ENCODE results near the gene WDR5. TPM values are rescaled to one million over a fixed set of nuclear protein-coding genes. Genes with fewer than 3 reads are reported as not detected.

WDR5 gene
- polyA plus RNA-seq, 1 of the 3 experiments (the other 2 are of a cell fraction) = 36.6 TPM

DNA sequence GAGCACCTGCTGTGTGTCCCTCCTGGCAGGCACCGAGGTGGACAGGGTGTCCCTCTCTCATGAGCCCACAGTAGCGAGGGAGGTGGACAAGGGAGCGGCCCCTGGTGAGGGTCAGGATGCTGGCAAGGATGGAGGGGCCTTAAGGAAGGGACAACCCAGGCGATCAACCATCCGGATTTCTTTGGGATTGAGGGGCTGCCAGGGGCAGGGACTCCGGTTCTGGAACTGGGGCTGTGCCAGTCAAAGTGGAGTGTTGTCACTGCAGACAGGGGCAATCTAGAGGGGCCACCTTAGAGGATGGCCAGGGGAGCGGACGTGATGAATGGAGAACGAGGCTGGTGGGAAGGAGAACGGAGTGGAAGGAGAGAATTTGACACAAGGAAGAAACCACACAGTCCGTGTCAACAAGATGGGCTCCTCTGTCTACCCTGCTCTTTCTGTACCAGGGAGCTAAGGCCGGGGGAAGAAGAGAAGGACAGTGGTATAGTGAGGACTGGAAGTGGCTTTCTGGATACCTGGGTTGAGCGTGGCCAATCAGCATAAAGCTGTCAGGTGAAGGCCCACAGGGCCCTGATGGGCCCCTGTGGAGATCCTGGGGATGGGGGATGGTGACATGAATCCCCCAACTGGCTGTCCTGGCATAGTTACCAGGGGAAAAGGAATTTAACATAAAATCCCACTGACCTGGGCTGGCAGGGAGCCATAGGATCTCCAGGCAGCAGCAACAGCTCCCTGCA lies 4.2 kb upstream of the WDR5 start:
- no peak overlapping the region for H3K9ac ChIP-seq
- POLR2A ChIA-PET = no interaction called here
- no peaks in the 10 kb centered on the region for H3F3A ChIP-seq (replicated peaks; ENCODE audit: insufficient read depth)
- no peaks in the 10 kb centered on the region for H3K27me3 ChIP-seq (ENCODE audit: insufficient read depth)
- H4K20me1 ChIP-seq (ENCODE audit: insufficient read depth) = peaks cover 3% of the 10 kb centered on the region
- H3K79me2 ChIP-seq (ENCODE audit: insufficient read depth) = peaks cover 5% of the 10 kb centered on the region
- H2AFZ ChIP-seq (ENCODE audit: low read depth) = no peak overlapping the region
- no peak overlapping the region for H3K4me2 ChIP-seq
- no peak overlapping the region for H3K4me3 ChIP-seq (ENCODE audit: low read depth in 2 of 2, low read length in 1 of 2)
- CTCF ChIA-PET = no interaction called here
- no peaks in the 10 kb centered on the region for H3K9me3 ChIP-seq
- peaks cover 0 to 10% of the 10 kb centered on the region in 2 experiments; a peak in 1 of 4 replicates for H3K4me1 ChIP-seq (ENCODE audit: control insufficient read depth in 1 of 2, insufficient read depth in 2 of 2, low read depth in 1 of 2, low read length in 1 of 2)
- no peak for DNase-seq
- no peaks in the 10 kb centered on the region for H3K9me2 ChIP-seq
- 82% methylated on average over 13 of the region's 13 CpGs for WGBS (ENCODE audit: low lambda C conversion rate)
- H3K36me3 ChIP-seq (replicated peaks in 1 of 2; ENCODE audit: control insufficient read depth in 1 of 2, insufficient read depth in 2 of 2, low read length in 1 of 2) = no peaks in the 10 kb centered on the region
- TF ChIP-seq, protein P1, sequence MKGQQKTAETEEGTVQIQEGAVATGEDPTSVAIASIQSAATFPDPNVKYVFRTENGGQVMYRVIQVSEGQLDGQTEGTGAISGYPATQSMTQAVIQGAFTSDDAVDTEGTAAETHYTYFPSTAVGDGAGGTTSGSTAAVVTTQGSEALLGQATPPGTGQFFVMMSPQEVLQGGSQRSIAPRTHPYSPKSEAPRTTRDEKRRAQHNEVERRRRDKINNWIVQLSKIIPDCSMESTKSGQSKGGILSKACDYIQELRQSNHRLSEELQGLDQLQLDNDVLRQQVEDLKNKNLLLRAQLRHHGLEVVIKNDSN (IDR thresholded peaks at IDR 0.05; ENCODE audit: borderline replicate concordance, low read depth) = no peak
- no peak for TF ChIP-seq SIN3A (IDR thresholded peaks at IDR 0.05; ENCODE audit: borderline replicate concordance, low read depth, low read length)
- TF ChIP-seq, protein P2, sequence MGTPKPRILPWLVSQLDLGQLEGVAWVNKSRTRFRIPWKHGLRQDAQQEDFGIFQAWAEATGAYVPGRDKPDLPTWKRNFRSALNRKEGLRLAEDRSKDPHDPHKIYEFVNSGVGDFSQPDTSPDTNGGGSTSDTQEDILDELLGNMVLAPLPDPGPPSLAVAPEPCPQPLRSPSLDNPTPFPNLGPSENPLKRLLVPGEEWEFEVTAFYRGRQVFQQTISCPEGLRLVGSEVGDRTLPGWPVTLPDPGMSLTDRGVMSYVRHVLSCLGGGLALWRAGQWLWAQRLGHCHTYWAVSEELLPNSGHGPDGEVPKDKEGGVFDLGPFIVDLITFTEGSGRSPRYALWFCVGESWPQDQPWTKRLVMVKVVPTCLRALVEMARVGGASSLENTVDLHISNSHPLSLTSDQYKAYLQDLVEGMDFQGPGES (IDR thresholded peaks at IDR 0.05; ENCODE audit: low read depth, low read length) = no peak
- TF ChIP-seq, protein P3, sequence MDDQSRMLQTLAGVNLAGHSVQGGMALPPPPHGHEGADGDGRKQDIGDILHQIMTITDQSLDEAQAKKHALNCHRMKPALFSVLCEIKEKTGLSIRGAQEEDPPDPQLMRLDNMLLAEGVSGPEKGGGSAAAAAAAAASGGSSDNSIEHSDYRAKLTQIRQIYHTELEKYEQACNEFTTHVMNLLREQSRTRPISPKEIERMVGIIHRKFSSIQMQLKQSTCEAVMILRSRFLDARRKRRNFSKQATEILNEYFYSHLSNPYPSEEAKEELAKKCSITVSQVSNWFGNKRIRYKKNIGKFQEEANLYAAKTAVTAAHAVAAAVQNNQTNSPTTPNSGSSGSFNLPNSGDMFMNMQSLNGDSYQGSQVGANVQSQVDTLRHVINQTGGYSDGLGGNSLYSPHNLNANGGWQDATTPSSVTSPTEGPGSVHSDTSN (IDR thresholded peaks at IDR 0.05) = no peak
- TF ChIP-seq, protein P4, sequence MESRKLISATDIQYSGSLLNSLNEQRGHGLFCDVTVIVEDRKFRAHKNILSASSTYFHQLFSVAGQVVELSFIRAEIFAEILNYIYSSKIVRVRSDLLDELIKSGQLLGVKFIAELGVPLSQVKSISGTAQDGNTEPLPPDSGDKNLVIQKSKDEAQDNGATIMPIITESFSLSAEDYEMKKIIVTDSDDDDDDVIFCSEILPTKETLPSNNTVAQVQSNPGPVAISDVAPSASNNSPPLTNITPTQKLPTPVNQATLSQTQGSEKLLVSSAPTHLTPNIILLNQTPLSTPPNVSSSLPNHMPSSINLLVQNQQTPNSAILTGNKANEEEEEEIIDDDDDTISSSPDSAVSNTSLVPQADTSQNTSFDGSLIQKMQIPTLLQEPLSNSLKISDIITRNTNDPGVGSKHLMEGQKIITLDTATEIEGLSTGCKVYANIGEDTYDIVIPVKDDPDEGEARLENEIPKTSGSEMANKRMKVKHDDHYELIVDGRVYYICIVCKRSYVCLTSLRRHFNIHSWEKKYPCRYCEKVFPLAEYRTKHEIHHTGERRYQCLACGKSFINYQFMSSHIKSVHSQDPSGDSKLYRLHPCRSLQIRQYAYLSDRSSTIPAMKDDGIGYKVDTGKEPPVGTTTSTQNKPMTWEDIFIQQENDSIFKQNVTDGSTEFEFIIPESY (IDR thresholded peaks at IDR 0.05; ENCODE audit: borderline replicate concordance, low read depth) = no peak
- no peak for TF ChIP-seq RAD21 (IDR thresholded peaks at IDR 0.05; ENCODE audit: low read length)
- TF ChIP-seq, protein P5, sequence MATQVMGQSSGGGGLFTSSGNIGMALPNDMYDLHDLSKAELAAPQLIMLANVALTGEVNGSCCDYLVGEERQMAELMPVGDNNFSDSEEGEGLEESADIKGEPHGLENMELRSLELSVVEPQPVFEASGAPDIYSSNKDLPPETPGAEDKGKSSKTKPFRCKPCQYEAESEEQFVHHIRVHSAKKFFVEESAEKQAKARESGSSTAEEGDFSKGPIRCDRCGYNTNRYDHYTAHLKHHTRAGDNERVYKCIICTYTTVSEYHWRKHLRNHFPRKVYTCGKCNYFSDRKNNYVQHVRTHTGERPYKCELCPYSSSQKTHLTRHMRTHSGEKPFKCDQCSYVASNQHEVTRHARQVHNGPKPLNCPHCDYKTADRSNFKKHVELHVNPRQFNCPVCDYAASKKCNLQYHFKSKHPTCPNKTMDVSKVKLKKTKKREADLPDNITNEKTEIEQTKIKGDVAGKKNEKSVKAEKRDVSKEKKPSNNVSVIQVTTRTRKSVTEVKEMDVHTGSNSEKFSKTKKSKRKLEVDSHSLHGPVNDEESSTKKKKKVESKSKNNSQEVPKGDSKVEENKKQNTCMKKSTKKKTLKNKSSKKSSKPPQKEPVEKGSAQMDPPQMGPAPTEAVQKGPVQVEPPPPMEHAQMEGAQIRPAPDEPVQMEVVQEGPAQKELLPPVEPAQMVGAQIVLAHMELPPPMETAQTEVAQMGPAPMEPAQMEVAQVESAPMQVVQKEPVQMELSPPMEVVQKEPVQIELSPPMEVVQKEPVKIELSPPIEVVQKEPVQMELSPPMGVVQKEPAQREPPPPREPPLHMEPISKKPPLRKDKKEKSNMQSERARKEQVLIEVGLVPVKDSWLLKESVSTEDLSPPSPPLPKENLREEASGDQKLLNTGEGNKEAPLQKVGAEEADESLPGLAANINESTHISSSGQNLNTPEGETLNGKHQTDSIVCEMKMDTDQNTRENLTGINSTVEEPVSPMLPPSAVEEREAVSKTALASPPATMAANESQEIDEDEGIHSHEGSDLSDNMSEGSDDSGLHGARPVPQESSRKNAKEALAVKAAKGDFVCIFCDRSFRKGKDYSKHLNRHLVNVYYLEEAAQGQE (IDR thresholded peaks at IDR 0.05; ENCODE audit: low read depth, low read length) = no peak
- no peak for TF ChIP-seq NRF1 (IDR thresholded peaks at IDR 0.05; ENCODE audit: low read depth, low read length)
- TF ChIP-seq, protein P6, sequence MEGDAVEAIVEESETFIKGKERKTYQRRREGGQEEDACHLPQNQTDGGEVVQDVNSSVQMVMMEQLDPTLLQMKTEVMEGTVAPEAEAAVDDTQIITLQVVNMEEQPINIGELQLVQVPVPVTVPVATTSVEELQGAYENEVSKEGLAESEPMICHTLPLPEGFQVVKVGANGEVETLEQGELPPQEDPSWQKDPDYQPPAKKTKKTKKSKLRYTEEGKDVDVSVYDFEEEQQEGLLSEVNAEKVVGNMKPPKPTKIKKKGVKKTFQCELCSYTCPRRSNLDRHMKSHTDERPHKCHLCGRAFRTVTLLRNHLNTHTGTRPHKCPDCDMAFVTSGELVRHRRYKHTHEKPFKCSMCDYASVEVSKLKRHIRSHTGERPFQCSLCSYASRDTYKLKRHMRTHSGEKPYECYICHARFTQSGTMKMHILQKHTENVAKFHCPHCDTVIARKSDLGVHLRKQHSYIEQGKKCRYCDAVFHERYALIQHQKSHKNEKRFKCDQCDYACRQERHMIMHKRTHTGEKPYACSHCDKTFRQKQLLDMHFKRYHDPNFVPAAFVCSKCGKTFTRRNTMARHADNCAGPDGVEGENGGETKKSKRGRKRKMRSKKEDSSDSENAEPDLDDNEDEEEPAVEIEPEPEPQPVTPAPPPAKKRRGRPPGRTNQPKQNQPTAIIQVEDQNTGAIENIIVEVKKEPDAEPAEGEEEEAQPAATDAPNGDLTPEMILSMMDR (IDR thresholded peaks at IDR 0.05) = no peak
- no peak for TF ChIP-seq FOSL2 (IDR thresholded peaks at IDR 0.05; ENCODE audit: borderline replicate concordance, low read depth)
- no peak for TF ChIP-seq NFIC (IDR thresholded peaks at IDR 0.05; ENCODE audit: borderline replicate concordance)
- TF ChIP-seq RXRA (IDR thresholded peaks at IDR 0.05; ENCODE audit: borderline replicate concordance, low read depth) = no peak
- no peak for TF ChIP-seq EZH2phosphoT487 (IDR thresholded peaks at IDR 0.05; ENCODE audit: borderline replicate concordance, low read depth)
- no peak for TF ChIP-seq YY1 (IDR thresholded peaks at IDR 0.05; ENCODE audit: low read depth)
- TF ChIP-seq EP300 (IDR thresholded peaks at IDR 0.05; ENCODE audit: borderline replicate concordance in 1 of 2, low read depth in 1 of 2, low read length in 1 of 2) = no peak
- no peak overlapping the region for H3K27ac ChIP-seq (ENCODE audit: low read depth in 2 of 2, low read length in 1 of 2)
